Erythroblast (primary cell): Measurements from ENCODE around the gene PYROXD2.

ENCODE experiments used
- DNase-seq, 2 experiments: peaks; one replicate each; lab custom pipeline; 2025; lab: John Stamatoyannopoulos, UW
- GATA1 ChIP-seq: IDR thresholded peaks from 2 replicates; pipeline ENCODE4 v1.6.1; 2011; ENCODE audit warnings: low read depth, mild to moderate bottlenecking, control low read depth, low read length, moderate library complexity
- POLR2A ChIP-seq: IDR thresholded peaks from 2 replicates; pipeline ENCODE4 v1.6.1; 2011; ENCODE audit warnings: mild to moderate bottlenecking, low read length

PYROXD2 gene

DNA sequence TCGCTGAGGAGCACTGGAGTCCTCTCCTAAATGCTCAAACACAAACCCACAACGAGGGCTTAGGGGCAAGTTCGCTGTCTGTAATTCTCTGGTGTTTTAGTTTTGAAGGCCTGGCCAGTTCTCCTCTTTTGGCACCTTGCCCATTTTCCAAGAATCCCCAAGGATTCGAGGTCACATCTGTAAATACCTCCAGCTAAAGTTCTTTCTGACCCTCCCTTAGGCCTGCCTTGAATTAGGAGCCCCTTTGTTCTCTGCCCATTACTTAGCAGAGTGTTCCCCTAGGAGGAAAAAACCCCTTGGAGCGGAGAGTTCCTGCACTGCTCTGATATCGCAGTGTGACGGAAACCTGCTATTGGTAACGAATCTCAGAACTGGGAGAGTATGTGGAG is 743 bp upstream of the PYROXD2 start:
- no peak for DNase-seq
- TF ChIP-seq POLR2A (no peak), GATA1 (no peak)

DNA sequence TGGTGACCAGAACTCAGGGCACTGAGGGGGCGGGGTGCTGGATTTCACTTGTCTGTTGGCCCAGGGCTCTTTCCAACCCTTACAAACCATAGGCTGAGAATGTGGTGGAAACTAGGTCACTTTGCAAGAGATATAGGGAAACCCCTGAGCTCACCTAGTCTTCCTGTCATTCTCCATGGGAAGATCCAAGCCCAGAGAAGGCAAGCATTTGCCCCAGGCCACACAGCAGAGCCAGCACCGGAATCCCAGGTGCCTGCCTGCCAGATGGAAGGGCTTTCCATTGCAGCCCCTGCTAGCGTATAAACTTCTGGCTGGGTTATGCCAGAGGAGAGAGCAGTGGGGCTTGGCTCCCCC is 427 bp downstream of the PYROXD2 start:
- no peak for DNase-seq
- TF ChIP-seq GATA1: no peak
- TF ChIP-seq POLR2A: no peak

DNA sequence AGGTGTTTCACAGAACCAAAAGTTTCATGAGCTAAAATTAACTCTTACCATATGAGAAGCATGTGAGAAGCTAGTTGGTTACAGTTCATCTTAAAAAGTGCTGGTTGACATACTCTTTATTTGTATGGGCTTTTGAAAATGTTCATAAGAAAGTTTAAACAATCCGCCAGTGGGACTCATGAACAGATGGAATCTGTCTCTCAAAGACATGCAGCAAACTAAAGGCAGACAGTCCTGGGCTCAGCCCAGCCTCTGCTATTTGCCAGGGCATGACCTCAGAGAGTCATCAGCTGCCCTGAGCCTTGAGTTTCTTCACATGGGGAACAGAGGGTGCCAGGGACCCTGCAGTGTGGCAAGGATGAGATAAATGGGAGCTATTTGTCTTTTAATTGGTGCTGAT is 3.2 kb downstream of the PYROXD2 start:
- TF ChIP-seq GATA1 (no peak), POLR2A (no peak)
- DNase-seq: no peak

DNA sequence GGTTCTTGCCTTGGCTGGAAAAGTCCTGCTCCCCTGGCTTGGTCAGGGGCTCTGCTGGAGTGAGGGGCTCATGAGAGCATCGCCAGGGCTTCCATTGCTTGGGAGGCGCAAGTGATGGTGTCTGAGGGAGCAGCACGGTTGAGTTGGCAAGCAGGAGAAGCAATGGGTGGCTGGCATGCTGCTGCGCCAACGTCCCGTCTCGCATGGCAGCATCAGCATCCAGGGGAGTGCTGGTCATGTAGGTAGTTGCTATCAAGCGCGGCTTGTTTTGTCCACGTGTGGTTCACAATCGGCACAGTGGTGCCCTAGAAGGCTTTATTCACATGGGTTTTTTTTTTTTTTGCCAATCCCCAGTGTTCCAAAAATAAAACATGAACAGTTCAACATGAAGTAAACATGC is 3.8 kb downstream of the PYROXD2 start:
- no peak for TF ChIP-seq GATA1
- no peak for TF ChIP-seq POLR2A
- DNase-seq: no peak

DNA sequence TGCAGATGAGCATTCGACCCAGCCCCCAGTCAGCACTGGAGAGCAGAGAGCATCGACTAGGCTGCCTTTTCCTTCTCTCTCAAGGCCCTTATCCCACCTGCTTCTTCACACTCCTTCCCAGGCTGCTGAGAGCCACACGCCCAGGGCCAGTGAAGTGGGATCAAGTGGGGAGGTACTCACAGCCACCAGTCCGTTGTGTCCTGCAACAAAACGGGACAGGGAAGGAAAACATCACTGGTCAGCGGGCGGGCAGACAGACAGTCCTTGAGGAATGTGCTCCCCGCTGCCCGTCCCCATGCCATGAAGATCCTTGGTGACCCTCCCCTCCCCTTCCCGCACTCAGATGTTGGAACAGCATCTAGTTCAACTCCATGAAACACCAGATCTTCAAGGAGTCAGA is 4.2 kb downstream of the PYROXD2 start:
- DNase-seq: no peak
- TF ChIP-seq GATA1: no peak
- no peak for TF ChIP-seq POLR2A

DNA sequence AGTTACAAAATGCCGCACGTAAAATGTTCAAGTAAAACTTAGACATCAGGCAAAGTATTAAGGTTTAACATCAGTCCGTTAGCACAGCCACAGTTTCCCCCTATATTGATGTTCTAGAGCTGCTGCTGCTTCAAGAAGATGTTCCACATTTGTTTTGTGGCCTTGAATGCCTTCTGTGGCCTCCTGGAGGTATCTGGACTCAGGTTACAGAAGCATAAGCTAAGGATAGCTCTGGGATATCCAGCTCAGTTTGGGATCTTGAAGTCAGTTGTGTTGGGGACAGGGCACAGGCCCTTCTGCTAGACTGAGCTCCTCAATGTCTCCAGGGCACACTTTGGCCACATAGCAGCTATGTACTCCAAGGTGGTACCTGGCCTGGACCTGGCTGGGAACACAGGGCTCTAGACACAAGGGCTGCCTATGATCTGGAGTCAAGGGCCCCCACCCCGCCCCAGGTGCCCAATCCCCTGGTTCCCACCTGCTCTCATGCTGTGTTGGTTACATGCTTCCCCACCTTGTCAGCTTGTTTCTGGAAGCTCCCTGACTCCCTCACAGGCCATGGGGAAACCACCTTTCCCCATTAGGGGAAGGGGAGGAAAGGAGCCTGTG is 4.7 kb downstream of the PYROXD2 start:
- TF ChIP-seq GATA1 (no peak), POLR2A (no peak)
- DNase-seq: no peak

DNA sequence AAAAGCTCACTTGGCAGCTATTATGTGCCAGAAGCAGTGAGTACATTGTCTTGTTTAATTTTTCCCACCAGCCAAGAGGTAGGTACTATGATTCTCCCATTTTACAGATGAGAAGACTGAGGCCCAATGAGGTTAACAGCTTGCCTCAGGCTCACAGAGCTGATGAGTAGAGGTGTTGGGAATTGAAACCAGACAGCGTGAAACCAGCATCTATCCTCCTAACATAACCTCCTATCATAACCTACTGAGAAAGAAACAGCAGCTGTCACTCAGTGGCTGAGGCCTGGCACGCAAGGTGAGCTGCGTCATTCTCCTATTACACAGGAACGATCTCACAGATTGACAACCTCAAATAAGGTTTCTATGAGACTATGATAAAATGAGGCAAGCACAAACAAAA is 6.2 kb downstream of the PYROXD2 start:
- no peak for DNase-seq
- TF ChIP-seq POLR2A: no peak
- no peak for TF ChIP-seq GATA1

DNA sequence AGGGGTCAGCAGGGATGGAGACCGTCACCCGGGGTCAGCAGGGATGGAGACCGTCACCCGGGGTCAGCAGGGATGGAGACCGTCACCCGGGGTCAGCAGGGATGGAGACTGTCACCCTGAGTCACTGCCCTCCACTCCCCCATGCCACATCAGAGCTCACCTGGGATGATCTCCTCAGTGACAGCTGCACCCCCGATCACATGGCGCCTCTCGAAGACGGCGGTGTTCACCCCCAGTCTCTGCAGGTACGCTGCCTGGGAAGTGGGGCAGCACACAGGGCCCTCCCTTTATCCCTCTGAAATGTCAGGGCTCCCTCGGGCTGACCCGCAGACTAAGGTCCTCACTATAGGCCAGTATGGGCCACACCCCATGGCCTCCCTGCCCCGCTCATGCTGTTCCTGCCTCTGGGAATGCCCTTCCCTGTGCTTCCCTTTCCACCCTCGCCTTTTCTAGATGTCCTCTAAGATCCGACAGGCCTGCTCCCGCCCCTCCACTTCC is 7.2 kb downstream of the PYROXD2 start:
- DNase-seq: no peak

DNA sequence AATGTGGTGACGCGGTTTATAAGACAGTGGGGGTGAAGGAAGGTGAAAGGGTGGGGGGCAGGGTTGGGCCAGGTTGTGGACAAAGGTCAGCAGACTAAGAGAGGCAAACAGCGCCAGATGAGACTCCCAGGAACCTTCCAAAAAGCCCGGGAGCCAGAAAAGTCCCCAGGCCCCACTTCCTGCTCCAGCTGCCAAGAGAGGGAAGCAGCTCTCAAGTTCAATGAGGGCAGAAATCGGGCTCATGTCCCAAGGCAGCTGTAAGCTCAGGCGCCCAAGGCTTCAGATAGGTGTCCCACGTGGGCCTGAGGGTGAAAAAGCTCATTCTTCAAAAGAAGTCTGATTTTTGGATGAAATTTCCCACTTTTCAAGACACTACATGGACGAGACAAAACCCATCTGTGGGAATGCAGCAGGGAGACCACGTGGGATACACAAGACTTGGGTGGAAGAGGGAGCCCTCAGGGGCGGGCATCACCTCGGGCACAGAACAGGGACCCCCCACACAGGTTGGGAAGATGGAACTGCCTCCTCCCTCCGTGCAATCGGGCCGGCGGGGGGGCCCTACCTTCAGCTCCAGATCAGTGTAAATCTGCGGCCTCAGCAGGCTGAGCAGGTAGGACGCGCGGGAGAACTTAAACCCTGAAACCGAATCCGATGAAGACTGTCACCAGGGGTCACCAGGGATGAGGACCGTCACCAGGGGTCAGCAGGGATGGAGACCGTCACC is 7.8 kb downstream of the PYROXD2 start:
- DNase-seq: no peak
- TF ChIP-seq GATA1 (no peak), POLR2A (no peak)

More for the DNA sequence above, 7.2 kb downstream of the PYROXD2 start:
- TF ChIP-seq GATA1 (no peak), POLR2A (no peak)

DNA sequence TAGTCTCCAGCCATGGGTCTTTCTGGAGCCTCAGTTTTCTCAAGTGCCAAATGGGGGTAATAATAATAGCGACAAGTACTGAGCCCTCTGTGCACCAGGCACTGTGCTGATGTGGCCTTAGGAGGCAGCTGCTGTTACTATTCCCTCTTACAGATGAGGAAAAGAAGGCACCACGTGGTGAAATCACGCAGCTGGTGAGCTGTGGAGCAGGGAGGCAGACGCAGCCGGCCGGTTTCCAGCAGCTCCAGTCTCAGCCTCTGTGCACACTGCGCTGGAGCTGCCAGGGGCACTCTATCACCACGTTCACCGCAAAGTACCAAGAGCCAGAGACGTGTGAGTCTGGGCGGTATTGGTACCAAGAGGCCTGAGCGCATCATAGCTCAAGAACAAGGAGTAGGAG is 9.6 kb downstream of the PYROXD2 start:
- TF ChIP-seq GATA1 (no peak), POLR2A (no peak)
- no peak for DNase-seq

DNA sequence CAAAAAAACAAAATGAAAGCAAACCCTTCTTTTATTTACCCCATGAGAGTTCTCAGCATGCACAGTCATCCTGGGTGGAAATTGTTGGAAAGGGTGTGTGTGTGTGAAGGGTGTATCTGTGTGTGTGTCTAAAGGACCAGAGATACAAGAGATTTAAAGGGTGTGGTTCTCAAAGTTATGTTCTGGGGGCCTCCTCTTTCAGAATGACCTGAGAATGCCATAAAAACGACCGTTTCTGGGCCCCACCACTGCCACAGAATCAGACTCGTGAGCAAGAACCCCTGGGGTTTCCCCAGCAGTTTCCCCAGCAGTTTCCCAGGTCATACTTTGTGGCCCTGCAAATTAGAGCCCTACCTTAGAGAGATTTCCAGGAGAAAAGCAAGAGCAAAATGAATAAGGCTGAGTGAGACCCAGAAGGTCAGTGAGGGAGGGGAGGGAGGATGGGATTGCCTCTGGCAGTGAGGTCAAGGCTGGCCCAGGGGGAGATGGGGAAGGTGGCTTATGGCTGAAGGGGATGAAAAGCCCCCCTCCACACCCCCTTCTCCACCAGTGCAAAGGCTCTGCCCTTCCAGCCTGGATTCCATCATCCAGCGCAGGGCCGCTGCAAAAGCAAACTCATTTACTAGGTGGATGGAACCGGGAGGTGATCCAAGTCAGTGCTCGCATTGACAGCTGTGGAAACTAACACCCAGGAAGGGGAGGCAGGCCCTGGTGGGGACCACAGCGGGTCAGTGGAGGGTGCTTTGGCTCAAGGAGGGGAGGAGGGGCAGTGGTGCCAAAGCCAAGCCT is 10.2 kb downstream of the PYROXD2 start:
- peak; percentile 89 to 91 for DNase-seq
- TF ChIP-seq POLR2A: no peak
- TF ChIP-seq GATA1: no peak

DNA sequence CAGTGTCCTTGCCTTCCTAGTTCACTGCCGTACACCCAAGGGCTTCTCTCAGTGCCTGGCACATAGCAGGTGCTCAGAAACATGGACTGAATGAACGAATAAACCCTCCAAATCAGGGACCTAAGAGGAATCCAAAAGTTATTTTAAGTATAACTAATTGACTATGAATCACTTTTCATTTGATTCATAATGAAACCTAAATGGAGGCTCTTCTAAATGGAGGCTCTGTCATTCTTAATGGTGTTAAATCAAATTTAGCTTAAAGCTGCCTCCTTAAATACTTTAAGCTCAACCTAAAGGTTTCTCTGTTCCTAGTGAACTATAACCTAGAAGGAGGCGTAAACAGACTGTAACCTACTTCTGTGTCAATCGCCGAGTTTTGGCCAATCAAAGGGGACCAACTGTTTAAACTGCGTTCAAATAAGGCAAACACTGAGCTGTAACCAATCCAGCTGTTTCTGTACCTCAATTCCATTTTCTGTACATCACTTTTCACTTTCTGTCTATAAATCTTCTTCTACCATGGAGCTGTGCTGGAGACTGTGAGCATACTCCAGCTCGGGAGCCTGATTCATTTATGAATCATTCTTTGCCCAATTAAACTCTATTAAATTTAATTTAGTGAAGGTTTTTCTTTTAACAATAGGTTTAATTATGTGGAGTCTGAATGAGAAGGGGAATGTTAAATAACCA is 11.0 kb downstream of the PYROXD2 start:
- peak; percentile 50 to 61 for DNase-seq
- TF ChIP-seq POLR2A: no peak
- no peak for TF ChIP-seq GATA1

DNA sequence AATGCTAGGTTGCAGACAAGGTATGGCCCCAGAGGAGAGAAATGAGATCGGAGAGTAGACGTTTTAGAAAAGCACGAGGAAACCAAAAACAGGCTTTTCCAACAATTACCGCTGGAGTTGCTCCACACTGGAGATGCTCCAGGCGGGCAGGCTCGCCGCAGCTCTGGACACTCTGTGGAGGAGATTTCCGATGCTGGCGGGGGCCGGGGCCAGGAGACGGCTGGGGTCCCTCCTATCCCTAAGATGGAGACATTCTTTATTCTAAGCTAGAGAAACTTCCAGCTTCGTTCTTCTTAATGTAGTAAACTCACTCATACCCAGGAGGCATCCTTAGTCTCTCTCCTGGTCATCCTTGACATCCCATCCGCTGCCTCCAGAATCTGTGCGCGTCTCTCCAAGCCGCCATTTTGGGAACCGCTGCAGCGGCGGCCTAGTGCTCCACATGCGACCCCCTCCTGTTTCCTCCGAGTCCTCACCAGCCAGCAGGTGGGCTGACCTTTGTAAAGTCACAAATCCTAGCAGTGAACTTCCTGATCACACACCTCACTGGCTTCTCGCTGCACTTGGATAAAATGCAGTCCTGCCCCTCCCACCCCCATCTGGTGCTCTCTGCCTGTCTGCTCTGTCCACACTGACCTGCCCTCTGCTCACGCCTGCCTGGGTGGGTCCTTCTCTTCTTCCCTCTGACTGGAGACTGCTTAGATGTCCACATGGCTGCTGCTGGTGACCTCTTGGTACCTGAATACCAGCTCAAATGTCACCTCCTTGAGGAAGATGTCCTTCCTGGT is 11.9 kb downstream of the PYROXD2 start:
- DNase-seq: no peak
- TF ChIP-seq GATA1: no peak
- TF ChIP-seq POLR2A: no peak

DNA sequence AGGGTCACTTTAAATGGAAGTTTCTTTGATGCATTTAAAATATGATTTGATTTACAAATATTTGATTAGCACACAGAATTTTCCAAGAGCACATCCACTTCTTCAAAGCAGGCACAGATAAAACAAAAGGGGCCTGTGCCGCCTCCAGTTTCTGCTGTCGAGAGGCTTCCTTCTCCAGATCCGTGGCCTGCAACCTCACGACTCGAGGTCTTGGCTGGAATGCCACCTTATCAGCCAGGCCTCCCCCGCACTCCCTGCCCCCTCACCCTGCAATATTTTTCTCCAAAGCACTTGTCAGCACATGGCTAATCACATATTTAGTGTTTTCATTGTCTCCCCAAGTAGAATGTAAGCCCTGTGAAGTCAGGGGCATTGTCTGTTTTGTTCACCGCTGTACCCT is 12.5 kb downstream of the PYROXD2 start:
- TF ChIP-seq GATA1 (no peak), POLR2A (no peak)
- DNase-seq: no peak
